Fibroblast of pulmonary artery (primary cell): Measurements from ENCODE around the gene SSB.

Experiments
- DNase-seq: peaks from one replicate; pipeline ENCODE4 v3.0.0-alpha.2; 2010; ENCODE audit warnings: low read depth
- H3K4me3 ChIP-seq: replicated peaks from 2 replicates; pipeline ENCODE4 v1.5.1; 2011; ENCODE audit warnings: low read depth, mild to moderate bottlenecking, control low read depth, low read length, moderate library complexity
- CTCF ChIP-seq: IDR thresholded peaks from 2 replicates; pipeline ENCODE4 v1.5.1; 2011; ENCODE audit warnings: mild to moderate bottlenecking, control low read depth, low read length, inconsistent platforms; ENCODE audit errors: missing control alignments

Gene SSB

GRCh38 chr2:169781249-169782013, 17.2 kb upstream of the SSB start:
- no peak for TF ChIP-seq CTCF
- H3K4me3 ChIP-seq = no peak overlapping the region
- no peak for DNase-seq

- DNase-seq = no peak
- TF ChIP-seq CTCF = no peak
- H3K4me3 ChIP-seq = no peak overlapping the region
These were observed 16.2 kb upstream of the SSB start for GRCh38 chr2:169782513-169782912.

GRCh38 chr2:169790581-169790980, 8.1 kb upstream of the SSB start:
- H3K4me3 ChIP-seq = no peak overlapping the region
- TF ChIP-seq CTCF = no peak
- DNase-seq = no peak

- no peak overlapping the region for H3K4me3 ChIP-seq
- TF ChIP-seq CTCF = no peak
- DNase-seq = no peak
These were observed 3.5 kb upstream of the SSB start for GRCh38 chr2:169795181-169795580.

- DNase-seq = no peak
- no peak for TF ChIP-seq CTCF
- no peak overlapping the region for H3K4me3 ChIP-seq
These were observed 2.2 kb upstream of the SSB start for GRCh38 chr2:169796441-169796840.

- no peak for TF ChIP-seq CTCF
- no peak overlapping the region for H3K4me3 ChIP-seq
- no peak for DNase-seq
These were observed 1.1 kb upstream of the SSB start for GRCh38 chr2:169797601-169798000.

GRCh38 chr2:169798397-169798717, 314 bp upstream of the SSB start:
- DNase-seq = no peak
- TF ChIP-seq CTCF = no peak
- H3K4me3 ChIP-seq = peak overlapping the region; percentile 74
